NCI-H128 (cell line): ENCODE data around the gene C1orf74.
"Not testable (repeated sequence)": the region's sequence is repeated elsewhere in the genome, so short reads cannot be mapped to it uniquely, and the experiment has no call there.

Experiments
- DNase-seq: peaks from one replicate; lab custom pipeline; 2025; ENCODE audit not compliant: unreplicated experiment; lab: John Stamatoyannopoulos, UW

C1orf74 gene

GRCh38 chr1:209805875-209806760 is 21.8 kb upstream of the C1orf74 start, which contains the start of gene IRF6:
Gene IRF6, minus strand, starts transcription at chr1:209806142. Its CDS starts 4,729 bp downstream, at chr1:209801413.
- DNase-seq, result peak; percentile 76

GRCh38 chr1:209805341-209805781 is 21.0 kb upstream of the C1orf74 start:
- DNase-seq, result no peak

GRCh38 chr1:209803568-209803967 is 19.2 kb upstream of the C1orf74 start:
- no peak for DNase-seq

GRCh38 chr1:209802780-209803152 is 18.4 kb upstream of the C1orf74 start:
- no peak for DNase-seq

GRCh38 chr1:209802117-209802779 is 17.9 kb upstream of the C1orf74 start:
- no peak for DNase-seq

- DNase-seq, result no peak
Measured at GRCh38 chr1:209800984-209801834, 16.9 kb upstream of the C1orf74 start.

- DNase-seq, result no peak
Measured at GRCh38 chr1:209797978-209798639, 13.8 kb upstream of the C1orf74 start.

GRCh38 chr1:209793711-209794110 is 9.4 kb upstream of the C1orf74 start:
- DNase-seq, result not testable (repeated sequence)

GRCh38 chr1:209791920-209792319 is 7.6 kb upstream of the C1orf74 start:
- no peak for DNase-seq

- DNase-seq, result no peak
Measured at GRCh38 chr1:209790286-209791193, 6.2 kb upstream of the C1orf74 start.

GRCh38 chr1:209789245-209789644 is 4.9 kb upstream of the C1orf74 start:
- DNase-seq, result no peak

- no peak for DNase-seq
Measured at GRCh38 chr1:209787551-209787950, 3.2 kb upstream of the C1orf74 start.

- no peak for DNase-seq
Measured at GRCh38 chr1:209786146-209786545, 1.8 kb upstream of the C1orf74 start.

GRCh38 chr1:209785592-209785991 is 1.2 kb upstream of the C1orf74 start:
- no peak for DNase-seq

- no peak for DNase-seq
Measured at GRCh38 chr1:209783386-209783785, 973 bp downstream of the C1orf74 start.

- no peak for DNase-seq
Measured at GRCh38 chr1:209780268-209780667, 4.1 kb downstream of the C1orf74 start.

- no peak for DNase-seq
Measured at GRCh38 chr1:209778102-209778501, 6.3 kb downstream of the C1orf74 start.

- DNase-seq, result no peak
Measured at GRCh38 chr1:209777587-209777986, 6.8 kb downstream of the C1orf74 start.

GRCh38 chr1:209775678-209776077 is 8.7 kb downstream of the C1orf74 start:
- no peak for DNase-seq

- no peak for DNase-seq
Measured at GRCh38 chr1:209774592-209774991, 9.8 kb downstream of the C1orf74 start.
